NCI-H446 (cell line): ENCODE results near the gene PPY.
"Not testable (repeated sequence)": the region's sequence is repeated elsewhere in the genome, so short reads cannot be mapped to it uniquely, and the experiment has no call there.

Experiments used
- DNase-seq, 2 experiments: peaks; one replicate each; lab custom pipeline; 2025; lab: John Stamatoyannopoulos, UW

PPY gene

DNA sequence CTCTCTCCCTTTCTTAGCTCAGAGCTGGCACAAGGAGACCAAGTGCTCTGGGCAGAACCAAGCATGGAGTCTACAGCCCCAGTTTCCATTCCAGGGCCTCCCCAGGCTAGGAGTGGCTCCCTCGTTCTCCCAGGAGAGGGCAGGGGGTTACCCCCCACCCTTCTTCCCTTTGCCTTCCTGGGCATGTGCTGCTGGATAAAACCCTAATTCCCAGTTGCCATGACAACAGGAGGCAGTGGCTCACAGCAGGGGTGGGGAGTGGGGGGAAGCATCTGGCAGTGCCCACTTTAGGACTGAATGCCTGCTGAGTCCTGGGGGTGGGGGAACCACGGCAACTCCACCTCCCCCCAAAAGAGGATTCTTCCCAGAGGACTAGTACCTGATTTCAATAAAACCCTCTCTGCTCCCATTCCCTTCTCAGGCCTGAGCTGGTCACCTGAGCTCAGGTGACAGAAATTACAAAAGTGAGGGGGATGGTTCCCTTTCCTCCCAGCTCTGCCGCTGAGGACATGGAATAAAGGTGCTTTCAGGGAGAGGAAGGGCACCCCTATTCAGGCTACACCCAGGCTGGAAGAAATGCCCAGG lies 36.8 kb downstream of the PPY start:
- peak; percentile 29 to 33 for DNase-seq

DNA sequence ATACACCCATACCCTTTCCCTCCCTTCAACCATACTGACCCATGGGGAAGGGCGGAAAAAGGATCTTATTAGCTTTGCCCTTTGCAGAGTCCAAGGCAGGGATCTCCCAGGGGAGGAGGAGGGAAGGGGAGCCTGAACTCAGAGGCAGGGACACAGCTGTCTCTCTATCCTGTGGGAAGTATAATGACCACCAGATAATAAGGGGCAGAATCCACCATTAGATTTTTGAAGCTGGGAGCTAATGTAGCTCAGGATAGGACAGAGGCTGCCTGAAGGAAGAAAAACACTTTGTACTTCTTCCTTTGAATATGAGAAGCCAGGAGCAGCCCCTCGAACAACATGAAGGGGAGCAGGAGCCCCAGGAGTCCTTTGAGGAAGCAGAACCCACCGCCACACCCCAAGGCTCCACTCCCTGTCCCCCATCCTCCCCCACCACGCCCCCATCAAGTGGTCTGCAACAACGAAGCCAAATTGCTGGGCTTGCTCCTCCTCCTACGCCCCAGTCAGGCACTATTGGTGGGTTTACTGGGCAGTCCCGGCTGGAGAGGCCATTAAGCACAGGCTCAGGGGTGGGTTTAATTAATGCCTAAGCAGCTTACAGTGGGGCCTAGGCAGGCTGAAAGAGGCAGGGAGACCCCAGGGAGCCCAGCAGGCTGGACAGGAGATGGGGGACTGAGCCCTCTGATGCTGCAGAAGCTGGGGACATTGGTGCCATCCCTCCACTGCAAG lies 40.3 kb downstream of the PPY start:
- DNase-seq: no peak

DNA sequence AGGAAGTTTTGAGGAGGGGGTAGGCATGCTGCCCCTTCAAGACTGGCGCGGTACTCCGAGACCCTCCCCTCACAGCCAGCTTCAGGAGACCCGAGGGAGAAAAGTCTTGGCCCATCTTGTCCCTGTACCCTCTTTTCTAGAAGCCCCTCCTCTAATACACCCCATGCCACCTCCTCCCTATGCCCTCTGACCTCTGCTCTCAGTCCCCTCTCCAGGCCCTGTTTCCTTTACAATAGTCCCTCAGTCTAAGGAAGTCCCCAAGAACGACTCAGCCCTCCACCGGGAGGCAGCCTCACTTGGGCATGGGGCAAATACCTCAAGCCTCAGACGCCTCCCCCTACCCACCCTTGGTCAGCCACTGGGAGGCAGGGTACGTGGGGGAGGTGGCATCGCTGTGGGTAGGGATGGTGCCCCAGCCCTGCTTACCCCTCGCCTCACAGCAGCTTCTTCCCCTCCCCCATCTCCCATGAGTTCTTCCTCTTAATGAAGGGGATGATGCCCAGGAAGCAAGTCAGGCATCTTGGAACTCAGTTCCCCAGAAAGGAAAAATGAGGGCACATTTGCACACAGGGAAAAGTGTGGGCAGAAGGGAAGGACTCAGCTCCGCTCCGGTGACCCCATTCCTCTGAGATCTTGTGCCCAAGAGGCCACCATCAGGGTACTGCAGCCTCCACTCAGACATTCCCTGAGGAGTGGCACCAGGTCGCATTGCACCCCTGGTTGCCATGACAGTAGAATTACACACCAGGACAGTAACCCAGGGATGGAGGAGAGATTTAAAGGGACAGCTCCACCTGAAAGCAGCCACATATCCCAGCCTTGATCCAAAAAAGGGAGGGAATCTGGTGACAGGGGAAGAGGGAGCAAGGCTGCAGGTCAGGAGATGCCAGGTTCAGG lies 41.2 kb downstream of the PPY start:
- no peak for DNase-seq

DNA sequence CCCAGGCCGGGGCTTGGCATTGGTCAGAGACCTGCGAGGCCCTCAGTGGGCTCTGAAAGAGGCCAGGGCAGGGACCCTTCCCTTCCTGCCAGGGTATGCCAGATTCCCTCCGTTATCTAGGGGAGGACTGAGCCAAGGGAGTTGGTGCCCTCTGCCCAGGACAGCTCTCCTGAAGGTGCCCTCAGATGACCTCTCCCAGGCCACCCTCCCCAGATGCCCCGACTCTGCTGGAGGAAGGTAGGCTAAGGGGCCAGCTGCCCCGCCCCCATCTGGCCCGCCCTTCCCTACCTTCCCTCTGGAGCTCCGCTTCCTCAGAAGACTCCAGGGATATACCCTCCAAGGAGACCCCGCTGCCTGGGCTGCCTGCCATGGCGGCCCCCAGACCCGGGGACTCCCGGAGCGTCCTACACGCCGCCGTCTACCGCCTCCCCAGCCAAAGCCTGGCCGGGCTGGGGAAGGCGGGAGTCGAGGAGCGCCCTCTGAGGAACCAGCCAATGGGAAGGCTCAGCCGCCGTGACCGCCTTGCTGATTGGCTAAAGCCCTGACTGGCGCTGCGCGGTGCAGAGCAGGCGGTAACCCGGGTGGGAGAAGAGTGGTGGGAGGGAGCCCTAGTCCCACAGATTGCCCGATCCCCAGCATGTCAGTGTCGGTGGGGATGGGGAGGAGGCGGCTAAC lies 42.0 kb downstream of the PPY start:
- peak; percentile 55 to 90 for DNase-seq

DNA sequence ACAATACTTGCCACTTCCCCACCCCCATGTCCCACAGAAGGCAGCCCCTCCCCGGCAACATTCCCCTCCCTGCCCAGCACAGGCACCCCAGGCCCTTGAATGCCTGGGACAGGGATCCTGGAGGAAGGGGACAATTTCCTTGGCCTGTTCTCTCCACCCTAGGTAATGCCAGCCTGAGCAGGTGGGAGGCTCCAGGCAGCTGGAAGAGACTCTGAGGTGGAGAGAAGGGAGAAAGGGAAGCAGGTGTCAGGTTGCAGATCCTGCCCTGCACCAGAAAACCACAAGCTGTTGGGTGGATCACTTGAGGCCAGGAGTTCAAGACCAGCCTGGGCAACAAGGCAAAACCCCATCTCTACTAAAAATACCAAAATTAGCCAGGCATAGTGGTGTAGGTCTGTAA lies 43.8 kb downstream of the PPY start:
- no peak for DNase-seq

DNA sequence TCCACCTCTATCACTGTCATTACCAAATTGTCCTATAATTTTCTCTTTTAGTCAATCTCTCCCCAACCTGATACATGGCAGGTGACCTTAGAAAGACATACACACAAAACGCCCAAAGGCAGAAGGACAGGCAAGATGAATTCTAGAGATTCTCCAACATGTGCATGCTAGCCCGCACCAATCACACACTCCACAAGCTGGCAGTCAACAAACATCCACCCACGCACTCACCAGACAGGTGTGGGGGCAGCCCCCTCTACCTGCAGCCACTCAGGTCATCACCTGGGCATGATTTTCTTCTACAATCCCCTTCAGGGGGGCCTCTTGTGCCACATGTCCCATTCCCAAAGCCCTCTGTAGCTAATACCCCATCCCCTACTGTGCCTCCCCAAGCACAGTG lies 44.4 kb downstream of the PPY start:
- no peak for DNase-seq

DNA sequence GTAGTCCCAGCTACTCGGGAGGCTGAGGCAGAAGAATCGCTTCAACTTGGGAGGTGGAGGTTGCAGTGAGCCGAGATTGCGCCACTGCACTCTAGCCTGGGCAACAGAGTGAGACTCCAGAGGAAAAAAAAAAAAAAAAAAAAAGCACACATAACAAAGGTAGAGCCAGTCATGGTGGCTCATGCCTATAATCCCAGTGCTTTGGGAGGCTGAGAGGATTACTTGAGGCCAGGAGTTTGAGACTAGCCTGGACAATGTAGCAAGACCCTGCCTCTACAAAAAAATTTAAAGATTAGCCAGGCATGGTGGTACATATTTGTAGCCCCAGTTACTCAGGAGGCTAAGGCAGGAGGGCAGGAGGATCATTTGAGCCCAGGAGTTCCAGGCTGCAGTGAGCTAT lies 47.8 kb downstream of the PPY start:
- DNase-seq: not testable (repeated sequence)

DNA sequence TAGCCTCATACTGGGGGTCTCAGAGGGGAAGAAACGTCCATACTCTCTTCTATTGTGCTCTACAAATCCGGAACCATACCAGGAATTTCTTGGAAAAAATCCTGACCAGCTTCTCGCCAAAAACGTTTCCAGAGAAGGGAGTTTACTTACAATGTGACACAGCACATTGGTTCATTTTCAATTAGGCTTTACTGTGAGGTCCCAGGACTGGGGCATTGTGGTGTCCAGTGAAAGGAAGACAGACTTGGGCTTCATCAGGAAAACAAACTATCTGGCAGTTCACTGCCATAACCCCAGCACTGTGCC lies 49.7 kb downstream of the PPY start:
- no peak for DNase-seq

DNA sequence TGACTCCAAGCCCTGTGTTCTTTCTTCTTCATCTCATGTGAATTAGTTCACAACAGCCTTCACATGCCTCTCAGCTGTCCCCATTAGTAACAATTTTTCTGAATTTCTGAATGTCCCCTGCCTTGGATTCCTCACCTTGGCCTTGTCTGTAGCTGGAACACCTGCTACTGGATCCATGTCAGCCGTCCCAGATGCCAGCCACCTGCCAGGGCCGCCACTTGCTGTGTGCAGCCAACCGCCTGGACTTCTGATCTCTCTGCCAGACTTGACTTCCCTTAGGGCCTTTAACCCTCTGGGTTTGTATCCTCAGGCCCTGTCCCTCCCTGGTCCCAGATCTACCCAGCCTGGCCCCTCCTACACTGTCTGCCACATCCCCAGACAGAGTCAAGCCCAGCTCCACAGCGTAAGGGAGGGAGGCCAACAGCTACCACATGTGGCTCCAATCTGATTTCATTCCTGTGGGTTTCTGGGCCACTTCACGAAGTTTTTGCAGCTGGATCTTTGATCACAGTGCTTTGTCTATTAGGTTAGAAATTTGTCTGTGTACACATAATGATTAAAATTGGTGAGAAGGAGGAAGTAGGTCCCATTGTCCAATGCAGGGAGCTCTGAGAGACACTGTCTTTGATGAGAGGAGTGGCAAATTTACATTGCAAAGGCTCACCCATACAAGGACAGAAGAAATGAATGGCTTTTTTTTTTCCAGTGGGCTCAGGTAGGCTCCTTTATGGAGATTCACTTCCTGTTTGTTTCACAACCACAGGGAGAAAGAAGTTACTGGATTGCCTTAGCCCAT lies 50.2 kb downstream of the PPY start:
- no peak for DNase-seq
